Measurements from ENCODE around the gene DPY30.

DNA sequence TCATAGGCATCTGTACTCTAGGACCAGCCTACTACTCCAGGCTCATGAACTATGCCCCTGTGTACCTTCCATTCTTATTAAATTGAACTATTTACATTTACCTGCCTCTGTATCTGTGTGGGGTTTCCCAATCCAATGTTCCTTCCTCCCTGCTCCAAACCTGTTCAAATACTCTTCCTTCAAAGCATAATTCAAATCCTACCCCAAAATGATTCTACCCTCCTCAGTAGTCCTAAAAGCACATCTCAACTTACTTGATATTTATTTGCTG, 32.5 kb downstream of the DPY30 start:
- TF ChIP-seq, protein P1, sequence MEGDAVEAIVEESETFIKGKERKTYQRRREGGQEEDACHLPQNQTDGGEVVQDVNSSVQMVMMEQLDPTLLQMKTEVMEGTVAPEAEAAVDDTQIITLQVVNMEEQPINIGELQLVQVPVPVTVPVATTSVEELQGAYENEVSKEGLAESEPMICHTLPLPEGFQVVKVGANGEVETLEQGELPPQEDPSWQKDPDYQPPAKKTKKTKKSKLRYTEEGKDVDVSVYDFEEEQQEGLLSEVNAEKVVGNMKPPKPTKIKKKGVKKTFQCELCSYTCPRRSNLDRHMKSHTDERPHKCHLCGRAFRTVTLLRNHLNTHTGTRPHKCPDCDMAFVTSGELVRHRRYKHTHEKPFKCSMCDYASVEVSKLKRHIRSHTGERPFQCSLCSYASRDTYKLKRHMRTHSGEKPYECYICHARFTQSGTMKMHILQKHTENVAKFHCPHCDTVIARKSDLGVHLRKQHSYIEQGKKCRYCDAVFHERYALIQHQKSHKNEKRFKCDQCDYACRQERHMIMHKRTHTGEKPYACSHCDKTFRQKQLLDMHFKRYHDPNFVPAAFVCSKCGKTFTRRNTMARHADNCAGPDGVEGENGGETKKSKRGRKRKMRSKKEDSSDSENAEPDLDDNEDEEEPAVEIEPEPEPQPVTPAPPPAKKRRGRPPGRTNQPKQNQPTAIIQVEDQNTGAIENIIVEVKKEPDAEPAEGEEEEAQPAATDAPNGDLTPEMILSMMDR (conservative IDR thresholded peaks at IDR 0.05; ENCODE audit: low read length), result no peak
- TF ChIP-seq EZH2phosphoT487 (IDR thresholded peaks at IDR 0.05; ENCODE audit: borderline replicate concordance, low read depth, low read length), result no peak

Data from OCI-LY7 (cell line).